ENCODE results near the gene PI4KA.
A peak's percentile ranks its signal among the peaks of the same experiment; 100 is the strongest.
"Not testable (repeated sequence)": the region's sequence is repeated elsewhere in the genome, so short reads cannot be mapped to it uniquely, and the experiment has no call there.

PI4KA gene

DNA sequence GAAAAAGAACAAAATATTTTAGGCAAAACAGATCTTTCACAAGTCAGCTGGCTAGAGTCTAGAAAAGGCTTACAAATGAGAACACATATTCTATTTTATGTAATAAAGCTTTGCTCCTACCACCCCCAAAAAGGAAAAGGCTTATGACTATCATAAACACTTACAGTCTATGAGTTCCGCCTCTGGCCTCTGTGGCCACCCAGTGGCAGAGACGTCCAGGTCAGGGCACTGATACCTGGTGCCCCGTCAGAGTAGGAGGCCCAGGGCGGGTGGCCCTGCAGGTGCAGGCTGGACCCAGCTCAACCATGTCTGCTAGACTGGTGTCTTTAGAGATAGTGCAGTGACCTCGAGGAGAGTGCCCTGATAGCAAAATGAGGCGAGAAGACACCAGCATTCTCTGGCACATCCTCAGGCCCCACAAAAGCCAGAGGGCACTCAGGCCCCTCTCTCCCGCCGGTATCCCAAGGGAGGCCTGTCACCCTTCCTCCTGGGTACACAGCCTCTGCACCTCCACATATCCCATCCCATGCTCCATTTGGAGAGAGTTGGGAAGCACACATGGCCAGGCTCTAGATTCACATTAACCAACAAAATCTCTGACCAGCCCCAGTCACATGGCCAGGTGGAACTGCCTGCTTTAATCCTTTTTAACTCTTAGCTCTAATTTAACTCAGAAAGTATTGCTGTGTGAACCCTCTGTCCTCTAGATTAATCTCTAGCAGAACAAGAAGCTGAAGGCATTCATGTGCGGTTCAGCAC, 112.0 kb downstream of the PI4KA start:
- DNase-seq: no peak

DNA sequence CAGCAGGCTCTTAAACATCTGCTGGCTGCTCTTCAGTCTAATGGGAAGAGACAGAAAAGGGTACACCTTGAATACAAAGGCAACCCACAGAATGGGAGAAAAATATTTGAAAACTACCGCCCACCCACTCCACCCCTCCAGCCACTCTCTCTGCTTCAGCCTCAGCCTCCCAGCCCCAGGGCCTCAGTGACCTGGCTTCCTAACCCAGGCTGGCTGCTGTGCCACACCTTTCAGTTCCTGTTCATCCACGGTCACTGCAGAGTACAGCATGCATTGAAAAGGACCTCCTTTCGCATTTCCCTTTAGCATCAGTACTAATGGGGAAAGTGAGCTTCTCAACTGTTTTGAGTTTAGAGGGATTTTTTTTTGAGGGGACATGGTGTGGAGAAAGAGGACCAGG, 113.5 kb downstream of the PI4KA start:
- DNase-seq: no peak

DNA sequence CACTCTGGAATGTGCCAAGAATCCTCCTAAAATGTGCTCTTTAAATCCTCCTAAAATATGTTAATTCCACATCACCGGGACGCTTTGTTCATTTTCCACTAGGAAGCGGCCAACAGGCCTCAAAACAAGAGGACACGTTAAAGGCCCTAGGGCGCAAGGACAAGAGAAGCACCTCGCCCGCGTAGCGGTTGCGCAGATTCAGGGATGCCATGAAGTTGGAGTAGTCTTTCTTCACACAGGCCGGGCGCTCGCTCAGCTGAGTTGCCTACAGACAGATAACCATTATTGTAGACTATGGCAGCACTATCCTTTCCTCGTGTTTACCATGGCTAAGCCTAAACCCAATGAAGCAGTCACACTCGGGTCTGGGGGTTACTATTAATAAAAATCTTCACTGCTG, 114.2 kb downstream of the PI4KA start:
- no peak for DNase-seq

DNA sequence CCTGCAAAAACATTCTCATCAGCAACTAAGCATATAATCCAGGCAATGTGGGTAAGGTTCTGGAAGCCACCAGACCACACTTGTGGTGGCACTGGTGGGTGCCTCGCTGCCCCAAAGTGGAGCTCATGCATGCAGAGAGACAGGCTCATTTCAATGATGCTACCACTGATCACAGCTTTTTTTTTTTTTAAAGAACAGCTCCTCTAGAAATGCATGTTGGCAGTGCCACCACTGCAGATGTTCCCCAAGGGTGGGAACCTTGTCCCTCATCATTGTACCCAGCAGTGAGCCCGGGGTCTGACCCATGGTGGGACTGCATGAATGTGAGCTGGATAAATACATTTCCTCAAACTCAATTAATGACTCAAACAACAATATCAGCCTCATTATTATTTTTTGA, 115.8 kb downstream of the PI4KA start:
- DNase-seq: no peak

DNA sequence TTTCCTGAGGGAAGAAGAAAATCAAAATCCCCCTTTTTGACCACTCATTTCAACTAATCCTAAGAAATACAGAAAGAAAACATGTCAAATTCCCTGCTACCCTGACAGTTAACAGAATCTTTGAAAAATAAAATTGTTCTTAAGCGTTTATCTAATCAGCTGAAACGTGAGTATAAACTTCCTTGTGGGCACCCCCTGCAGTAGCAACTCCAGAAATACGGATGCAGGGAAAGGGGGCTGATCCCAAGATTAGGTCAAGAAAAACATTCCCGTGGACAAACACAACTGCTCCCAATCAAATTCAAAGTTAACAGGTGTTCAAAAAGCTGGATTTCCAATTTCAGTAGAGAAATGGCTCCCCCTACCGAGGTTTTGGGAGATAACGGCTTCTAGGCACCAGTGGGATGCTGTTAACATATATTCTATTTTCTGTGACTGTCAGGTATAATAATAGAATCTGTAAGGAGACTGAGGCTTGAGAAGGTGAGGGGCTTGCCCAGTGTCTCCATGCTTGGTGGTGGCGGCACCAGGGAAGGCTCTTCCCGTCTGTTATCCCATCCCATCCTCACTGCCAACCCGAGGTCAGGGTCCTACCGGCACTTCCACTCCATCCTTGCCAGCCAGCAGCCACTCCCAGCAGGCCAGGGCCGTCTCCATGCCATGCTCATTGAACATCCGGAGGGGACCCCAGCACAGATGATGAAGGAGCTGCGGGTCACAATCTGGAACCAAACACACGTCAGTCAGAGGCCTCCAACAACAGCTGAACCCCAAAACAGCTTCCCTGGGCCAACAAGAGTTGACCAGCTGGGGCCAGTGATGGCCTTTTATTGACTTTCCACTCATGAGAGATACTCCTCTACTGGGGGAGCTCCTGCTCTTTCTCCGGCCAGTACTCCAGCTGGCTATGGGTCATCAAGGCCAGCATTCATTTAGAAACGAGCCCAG, 116.7 kb downstream of the PI4KA start:
- DNase-seq: peak; percentile 14 to 16

DNA sequence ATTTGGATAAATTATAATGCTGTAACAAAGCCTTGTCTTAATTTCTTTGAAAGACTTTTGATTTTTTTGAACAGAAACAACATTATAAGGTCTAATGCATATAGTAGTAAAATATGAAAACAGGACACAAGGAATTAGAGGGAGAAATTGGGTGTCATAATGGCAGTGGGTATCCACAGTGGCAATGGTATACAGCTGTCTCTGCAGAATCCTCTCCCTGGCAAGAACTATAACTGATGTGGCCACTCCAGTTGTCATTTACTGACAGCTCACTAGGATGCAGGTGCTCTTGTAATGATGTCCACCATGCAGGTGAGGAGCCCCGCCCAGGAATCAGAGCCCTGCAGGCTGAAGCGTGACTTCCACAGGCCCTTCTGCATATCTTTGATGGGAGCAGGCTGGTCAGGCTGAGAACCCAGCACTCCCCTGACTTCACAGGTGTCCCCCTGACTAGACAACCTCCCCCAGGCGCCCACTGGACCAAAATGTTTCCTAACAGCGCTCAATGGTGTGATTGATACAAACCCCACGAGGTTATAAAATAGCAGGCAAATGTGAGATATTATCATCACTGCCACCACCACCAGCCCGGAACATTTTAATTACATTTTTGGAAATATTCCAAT, 117.5 kb downstream of the PI4KA start:
- DNase-seq: no peak

DNA sequence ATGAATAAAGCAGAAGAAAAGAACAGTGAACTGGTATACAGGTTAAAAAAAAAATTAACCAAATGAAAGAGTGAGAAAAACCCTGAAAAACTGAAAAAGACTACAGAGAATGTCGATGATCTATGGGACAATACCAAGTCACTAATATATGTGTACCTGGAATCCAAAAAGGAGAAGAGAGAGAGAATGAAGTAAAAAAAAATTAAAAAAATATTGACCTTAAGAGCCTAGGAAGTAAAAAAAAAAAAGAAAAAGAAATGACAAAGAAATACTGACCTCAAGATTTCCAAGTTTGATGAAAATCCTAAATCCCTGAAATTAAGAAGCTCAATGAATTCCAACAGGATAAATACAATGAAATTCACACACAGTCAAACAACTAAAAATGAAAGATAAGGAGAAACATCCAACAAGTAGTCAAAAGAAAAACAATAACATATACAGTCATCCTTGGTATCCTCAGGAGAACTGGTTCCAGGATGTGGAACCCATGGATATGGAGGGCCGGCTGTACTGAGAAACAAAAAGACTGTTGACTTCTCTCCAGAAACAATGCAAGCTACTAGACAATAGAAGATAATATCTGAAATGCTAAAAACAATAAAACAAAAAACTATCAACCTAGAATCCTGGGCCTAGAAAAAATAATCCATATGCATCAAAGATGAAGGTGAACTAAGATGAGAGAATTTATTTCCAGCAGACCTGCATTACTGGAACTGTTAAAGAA, 118.2 kb downstream of the PI4KA start:
- no peak for DNase-seq

DNA sequence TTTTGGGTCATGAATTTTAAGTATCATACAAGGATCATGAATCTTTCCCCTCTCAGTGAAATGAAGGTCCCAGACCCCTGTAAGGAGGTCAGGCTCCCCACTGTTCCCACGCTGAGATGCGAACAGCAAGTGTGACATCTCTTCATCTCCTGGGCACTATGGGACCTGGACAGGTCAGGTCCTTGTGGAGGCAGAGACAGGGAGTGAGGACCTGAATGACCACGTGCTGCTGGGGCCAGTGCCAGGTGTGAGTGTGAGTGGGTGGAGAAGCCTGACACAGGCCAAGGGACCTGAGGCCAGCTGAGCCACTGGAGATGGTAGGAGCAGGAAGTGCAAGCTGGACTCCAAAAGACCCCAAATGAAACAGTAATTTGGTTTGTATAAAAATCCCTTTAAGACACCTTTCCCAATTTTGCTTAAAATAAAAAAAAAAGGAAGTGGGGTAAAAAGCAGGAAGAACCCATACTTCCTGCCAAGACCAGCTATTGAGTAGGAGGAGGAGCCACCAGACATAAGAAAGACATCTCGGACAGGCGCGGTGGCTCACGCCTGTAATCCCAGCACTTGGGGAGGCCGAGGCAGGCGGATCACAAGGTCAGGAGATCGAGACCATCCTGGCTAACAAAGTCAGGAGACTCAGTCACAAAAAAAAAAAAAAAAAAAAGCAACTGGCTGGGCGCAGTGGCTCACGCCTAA, 120.1 kb downstream of the PI4KA start:
- DNase-seq: no peak

DNA sequence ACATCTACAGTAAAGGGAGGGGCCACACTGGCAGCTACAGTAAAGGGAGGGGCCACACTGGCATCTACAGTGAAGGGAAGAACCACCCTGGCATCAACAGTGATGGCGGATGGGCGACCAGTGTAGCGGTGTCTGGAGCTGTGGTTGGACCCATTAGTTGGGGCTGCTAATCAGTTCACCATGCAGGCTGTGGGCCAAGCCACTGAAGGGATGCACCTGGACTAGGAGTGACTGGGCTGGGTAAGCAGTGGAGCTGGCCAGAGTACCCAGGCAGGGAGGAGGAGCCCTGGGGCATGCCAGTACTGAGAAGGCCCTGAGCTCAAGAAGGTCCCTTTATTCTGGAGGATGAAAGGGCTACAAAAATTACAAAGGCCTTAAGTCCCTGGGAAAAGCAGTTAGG, 121.7 kb downstream of the PI4KA start:
- DNase-seq: not testable (repeated sequence)

DNA sequence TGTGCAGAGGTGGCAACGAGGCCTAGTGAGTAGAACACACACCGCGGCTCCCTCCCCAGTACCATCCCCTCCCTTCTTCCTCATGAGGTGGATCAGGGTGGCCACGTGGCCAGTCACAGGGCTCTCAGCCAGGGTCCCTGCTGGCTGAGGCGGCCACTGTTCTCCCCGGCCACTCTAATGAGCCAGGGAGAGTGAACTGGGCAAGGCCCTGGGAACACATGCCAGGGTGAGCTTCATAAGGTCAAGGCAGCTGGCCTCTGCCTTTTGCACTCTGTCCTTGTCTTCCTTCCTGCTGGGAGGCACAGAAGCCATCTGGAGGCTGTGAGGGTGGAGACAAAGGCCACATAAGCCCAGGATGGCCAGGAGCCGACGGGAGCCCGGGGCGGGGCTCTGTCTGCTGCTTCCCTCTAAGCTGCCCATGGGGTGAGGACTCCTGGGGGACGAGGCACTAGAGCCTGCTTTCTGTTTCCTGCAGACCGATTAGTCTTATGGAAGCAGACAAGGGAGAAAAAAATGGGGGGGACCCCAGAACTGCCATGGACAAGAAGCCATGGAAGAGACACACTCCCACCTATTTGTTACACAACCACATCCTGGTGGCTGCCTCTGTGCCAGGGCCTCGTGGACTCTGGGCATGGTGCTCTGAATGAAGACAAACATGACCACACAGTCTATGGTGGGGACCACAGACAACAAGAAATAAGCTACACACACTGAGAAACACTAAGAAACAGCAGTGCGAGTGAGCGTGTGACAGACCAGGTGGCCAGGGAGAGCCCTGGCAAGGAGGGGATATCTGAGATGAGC, 123.1 kb downstream of the PI4KA start:
- DNase-seq: not testable (repeated sequence)

DNA sequence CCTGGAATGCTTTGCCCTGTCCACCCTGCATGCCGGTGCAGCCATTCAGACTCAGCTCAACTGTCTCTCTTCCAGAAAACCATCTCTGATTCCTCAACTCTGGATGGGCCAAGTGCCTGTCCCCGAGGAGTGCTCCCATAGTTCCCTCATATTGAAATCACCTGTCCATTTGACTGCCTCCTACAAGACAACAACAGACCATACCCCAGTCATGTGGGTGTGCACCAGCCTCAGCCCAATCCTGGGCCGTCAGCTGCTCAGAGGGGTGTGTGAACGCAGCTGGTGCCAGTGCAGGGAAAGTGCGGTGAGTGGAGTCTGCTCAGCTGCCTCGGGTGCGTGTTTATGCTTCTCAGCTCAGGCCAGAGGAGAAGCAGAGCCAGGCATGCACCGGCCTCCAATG, 126.2 kb downstream of the PI4KA start:
- DNase-seq: not testable (repeated sequence)

DNA sequence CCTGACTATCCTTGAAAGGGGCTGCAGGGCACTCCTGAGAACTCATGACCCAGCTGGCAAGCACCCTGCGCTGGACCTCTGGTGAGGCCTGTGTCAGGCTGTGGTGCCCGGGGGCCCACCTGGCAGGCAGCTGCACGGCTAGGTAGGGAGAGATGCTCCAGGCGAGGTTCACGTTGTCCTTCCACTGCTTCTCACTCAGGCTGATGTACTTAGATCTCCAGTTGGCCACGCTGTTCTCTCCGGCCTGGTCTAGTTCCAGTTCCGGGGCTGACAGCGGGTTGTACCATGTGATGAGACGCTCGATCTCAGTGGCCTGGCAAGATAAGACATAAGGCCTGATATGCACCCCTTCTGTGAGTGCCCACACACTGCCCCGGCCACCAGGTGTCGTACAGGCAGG, 129.4 kb downstream of the PI4KA start:
- peak in 1 of 2 experiments; percentile 31 for DNase-seq

DNA sequence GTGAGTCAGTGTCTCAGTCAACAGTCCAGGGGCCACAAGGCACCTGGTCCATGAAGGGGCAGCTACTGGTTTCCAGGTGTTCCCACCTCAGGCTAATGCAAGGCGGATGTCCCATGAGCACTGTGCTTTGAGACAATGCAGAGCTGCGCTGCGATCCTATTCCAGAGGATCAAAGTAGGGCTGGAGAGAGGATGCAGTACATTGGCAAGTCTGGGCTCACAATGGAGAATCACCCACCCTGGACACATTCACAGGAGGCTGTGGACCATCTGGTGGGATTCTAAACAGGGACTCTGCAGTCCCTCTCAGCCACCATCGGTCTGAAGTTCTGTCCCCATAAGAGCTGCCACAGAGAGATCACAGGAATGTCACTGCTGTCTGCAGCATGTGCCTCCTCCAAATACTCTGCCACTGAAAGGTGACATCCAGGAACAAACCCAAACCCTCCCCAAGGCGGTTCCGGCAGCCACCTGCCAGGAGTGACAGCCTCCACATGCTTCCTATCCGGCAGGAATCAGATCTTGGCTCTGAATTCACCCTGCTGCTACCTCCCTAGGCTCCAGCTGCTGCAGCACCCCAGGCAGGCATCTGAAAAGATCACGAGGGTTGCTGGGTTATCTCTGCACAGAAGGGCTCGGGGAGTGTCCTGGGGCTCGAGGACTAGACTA, 130.0 kb downstream of the PI4KA start:
- DNase-seq: peak in 1 of 2 experiments; percentile 13

DNA sequence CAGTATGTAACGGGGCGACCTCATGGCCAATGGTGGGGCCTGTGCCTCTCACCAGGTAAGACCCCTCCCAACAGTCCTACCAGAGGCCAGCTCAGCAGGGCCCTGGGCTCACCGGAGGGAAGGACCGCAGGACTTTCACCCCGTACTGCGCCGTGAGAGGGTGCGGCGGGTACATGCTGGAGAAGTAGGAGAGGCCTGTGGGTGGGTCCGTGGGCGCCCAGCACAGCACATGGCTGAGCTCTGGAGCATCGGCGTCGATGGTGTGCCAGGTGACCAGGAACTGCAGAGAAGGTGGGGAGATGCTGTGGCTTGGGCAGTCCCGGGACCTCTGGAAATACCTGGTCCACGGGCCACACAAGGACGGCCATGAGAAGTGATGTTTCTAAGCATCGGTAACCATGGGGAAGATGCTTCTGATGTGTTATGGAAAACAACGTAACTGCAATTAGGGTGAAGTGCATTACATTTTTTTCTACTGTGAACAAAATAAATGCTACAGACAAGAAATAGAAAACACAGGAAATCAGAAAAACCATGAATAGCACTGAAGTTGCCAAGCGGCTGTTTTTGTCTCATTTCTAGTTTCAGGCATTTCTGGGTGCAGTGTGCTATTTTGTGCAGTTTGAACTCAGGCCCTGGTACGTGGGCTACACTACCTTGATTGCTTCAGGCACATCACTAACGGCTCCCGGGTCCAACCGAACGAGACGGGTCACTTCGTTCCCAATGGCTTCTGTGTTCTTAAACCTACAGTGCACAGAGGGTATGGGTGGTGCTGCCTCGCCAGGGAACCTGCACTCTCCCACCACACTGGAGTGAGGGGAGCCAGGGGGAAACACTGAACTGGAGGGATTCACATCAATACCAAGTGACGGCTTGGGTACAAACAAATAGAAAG, 131.2 kb downstream of the PI4KA start:
- no peak for DNase-seq

DNA sequence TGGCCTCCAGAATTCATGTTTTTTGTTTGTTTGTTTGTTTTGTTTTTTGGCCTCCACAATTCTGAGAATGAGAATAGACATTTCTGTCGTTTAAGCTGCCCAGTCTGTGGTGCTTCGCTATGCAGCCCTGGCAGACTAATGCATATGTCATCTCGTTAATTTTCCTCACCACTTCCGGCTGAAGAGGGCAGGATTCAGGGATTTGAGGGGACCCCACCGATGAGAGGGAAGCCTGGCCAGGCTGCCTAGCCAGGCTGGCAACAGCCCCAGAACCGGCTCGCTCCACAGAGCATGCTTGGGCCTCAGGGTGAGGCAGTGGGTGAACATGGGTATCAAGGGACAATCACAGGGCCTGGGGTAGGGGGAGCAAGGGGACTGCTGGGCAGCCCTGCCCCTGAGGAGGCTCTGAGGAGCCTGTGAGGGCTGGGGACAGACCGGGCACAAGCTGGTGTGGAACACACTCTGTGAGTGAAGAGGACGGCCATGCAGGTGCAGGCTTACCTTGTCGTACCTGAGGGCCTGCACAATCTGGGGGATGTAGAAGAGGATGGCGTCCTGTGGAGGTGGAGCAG, 132.5 kb downstream of the PI4KA start:
- no peak for DNase-seq

DNA sequence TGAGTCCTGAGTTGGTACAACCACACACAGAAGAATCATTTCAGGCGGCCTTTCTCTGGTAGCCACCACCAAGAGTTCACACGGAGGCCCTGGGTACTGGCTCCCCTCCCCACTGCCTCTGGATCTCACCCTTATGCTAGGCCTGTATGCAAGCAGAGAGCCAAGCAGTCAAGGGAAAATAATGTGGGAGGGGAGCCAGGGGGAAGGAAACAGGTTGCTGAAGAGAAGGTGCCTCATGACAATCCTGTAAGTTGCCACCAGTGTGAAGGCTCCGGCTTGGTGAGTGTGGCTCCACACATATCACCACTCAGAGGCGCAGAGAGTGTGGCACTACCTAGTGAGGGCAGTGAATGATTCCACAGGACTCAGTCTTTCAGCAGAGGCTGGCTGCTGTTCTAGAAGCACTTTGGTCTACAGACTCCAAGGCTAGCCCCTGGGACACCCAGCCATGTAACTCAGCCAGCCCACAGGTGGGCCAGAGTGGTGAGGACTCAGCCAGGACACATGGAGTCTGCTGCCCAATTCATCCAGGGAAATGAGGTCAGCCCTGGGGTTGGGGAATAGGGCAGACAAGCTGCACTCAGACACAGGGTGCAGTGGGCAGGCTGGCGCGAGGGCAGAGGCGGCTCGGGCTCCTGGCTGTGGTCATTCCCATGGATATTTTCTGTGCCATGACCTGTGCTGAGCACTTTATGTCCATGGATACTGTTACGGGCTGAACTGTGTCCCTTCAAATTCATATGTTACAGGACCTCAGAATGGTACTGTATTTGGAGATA, 133.7 kb downstream of the PI4KA start:
- no peak for DNase-seq

DNA sequence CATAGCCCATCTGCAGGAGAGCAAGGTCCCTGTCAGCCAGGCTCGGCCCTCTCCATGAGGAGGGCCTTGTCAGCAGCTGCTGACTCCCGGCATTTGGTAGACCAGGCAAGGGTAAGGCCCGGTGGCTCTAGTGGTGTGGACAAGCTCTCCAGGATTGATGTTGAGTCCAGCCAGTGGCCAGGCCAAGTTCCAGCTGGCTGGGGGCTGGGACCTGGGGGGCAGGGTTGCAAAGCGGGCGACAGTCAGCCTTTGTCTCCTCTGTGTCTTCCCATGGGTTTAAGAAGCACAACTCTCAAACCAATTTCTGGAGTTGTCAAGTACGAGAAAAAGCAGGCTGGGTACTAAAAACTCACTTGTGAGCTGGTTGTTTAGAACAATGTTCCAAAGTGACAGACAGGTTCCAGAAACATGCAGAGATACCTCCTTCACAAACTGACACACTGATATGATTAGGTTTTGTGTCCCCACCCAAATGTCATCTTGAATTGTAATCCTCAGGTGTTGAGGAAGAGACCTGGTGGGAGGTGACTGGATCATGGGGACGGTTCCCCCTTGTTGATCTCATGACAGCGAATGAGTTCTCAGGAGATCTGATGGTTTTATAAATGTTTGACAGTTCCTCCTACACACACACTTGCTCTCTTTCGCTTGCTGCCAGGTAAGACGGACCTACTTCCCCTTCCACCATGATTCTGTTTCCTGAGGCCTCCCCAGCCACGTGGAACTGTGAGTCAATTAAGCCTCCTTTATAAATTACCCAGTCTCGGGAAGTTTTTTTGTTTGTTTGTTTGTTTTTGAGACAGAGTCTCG, 137.0 kb downstream of the PI4KA start:
- no peak for DNase-seq
